GM12878 (cell line): ENCODE data around the gene LARGE1. TPM values are rescaled to one million over a fixed set of nuclear protein-coding genes. Genes with fewer than 3 reads are reported as not detected.

ENCODE experiments used
- EED ChIP-seq: sonication (generic); IDR thresholded peaks from 2 replicates; pipeline ENCODE4 v1.6.1; 2016; ENCODE audit warnings: antibody characterized with exemption, low read depth
- GABPA ChIP-seq: IDR thresholded peaks from 2 replicates; pipeline ENCODE4 v1.6.1; 2014; ENCODE audit warnings: antibody characterized with exemption, low read depth, mild to moderate bottlenecking, inconsistent platforms
- HCFC1 ChIP-seq: fragments of 150-350 bp; IDR thresholded peaks from 2 replicates; pipeline ENCODE4 v1.6.1; 2014; ENCODE audit warnings: low read length
- MEF2B ChIP-seq: fragments of 450-650 bp; IDR thresholded peaks from 2 replicates; pipeline ENCODE4 v1.6.1; 2018; ENCODE audit warnings: mild to moderate bottlenecking, moderate library complexity; ENCODE audit not compliant: partially characterized antibody, poor library complexity, severe bottlenecking
- MXI1 ChIP-seq: fragments of 150-350 bp; IDR thresholded peaks from 2 replicates; pipeline ENCODE4 v1.6.1; 2011; ENCODE audit warnings: low read depth, mild to moderate bottlenecking, inconsistent platforms, low read length, improper control_type of control experiment
- PML ChIP-seq: IDR thresholded peaks from 2 replicates; pipeline ENCODE4 v1.6.1; 2012; ENCODE audit warnings: low read length, inconsistent platforms
- WRNIP1 ChIP-seq: IDR thresholded peaks from 2 replicates; pipeline ENCODE4 v1.6.1; 2011; ENCODE audit warnings: low read depth, low read length, improper control_type of control experiment, borderline replicate concordance
- ZNF384 ChIP-seq: IDR thresholded peaks from 2 replicates; pipeline ENCODE4 v1.6.1; 2012; ENCODE audit warnings: low read depth, mild to moderate bottlenecking, low read length, improper control_type of control experiment, borderline replicate concordance
- ZNF687 ChIP-seq: fragments of 450-650 bp; IDR thresholded peaks from 2 replicates; pipeline ENCODE4 v1.6.1; 2017; ENCODE audit warnings: mild to moderate bottlenecking, moderate library complexity
- polyA plus RNA-seq, 11 experiments: library from polyadenylated mRNA; depleted of rRNA in 4 of 11; unstranded in 6 of 11; stranded (reverse) in 5 of 11; fragments of >200 nt; fragmentation: Nextera tagmentation in 4 of 11; fragmentation: Illumina TruSeq in 1 of 11; extraction: Ambion mirVana in 4 of 11; extraction: Trizol in 1 of 11; gene quantifications; 1 replicate in 1 of 11; 2 replicates in 10 of 11; pipeline versions ENCODE4 v1.2.1 to v1.2.3, GENCODE V29; 2011 to 2016; ENCODE audit warnings: inconsistent platforms in 2 of 11, missing spikeins in 2 of 11, low read depth in 1 of 11
- total RNA-seq, 4 experiments: library from RNA; depleted of rRNA in 3 of 4; stranded (reverse); fragments of >200 nt in 3 of 4; fragmentation: Illumina TruSeq in 1 of 4; extraction: Trizol in 1 of 4; gene quantifications; 2 replicates each; pipeline versions ENCODE4 v1.2.1 to v1.2.3, GENCODE V29; 2013 to 2021

Gene LARGE1
- total and polyA plus RNA-seq, 10 of the 15 experiments (the other 5 are each of a cell fraction or from before 2014, with no cell fraction given) = 3.2 to 41.4 (median 17.3) TPM

GRCh38 chr22:33302049-33302545 is 618.2 kb downstream of the LARGE1 start (continued):
- TF ChIP-seq ZNF687 = no peak; the same call in 1 of the 2 replicates
- TF ChIP-seq ZNF384 = no peak
- TF ChIP-seq MXI1 = no peak
- TF ChIP-seq MEF2B = peak; percentile 83
- TF ChIP-seq HCFC1 = no peak
- no peak for TF ChIP-seq PML
- TF ChIP-seq GABPA = no peak
- peak; percentile 48; the same call in 1 of the 2 replicates for TF ChIP-seq EED
- TF ChIP-seq WRNIP1 = no peak
